Thyroid gland (tissue), 4 donors: ENCODE measurements around the gene CLSTN2.

Source experiments
- CTCF ChIP-seq, 6 experiments: fragments of 200-600 bp in 3 of 6; fragments of 450-650 bp in 3 of 6; sonication (generic) in 3 of 6; IDR thresholded peaks; one replicate each; pipeline ENCODE4 v1.5.1; 2016 to 2019; ENCODE audit warnings: antibody characterized with exemption in 6 of 6, mild to moderate bottlenecking in 2 of 6, inconsistent platforms in 1 of 6, moderate library complexity in 1 of 6
- POLR2A ChIP-seq, 2 donors: fragments of 450-650 bp; IDR thresholded peaks; one replicate each; pipeline ENCODE4 v1.6.1; 2017; ENCODE audit warnings: antibody characterized with exemption in 2 of 2, mild to moderate bottlenecking in 2 of 2, moderate library complexity in 1 of 2

GRCh38 chr3:140249188-140249587 lies 314.2 kb downstream of the CLSTN2 start:
- no peak for TF ChIP-seq CTCF (IDR thresholded peaks at IDR 0.05)
- TF ChIP-seq POLR2A (IDR thresholded peaks at IDR 0.05) = no peak
